Measurements from ENCODE around the gene LRG1. TPM values are rescaled to one million over a fixed set of nuclear protein-coding genes. Genes with fewer than 3 reads are reported as not detected.

The LRG1 gene
- total and polyA plus RNA-seq, 9 of the 15 experiments (the other 6 are each of a cell fraction or from before 2014, with no cell fraction given), result 1.5 to 11.9 (median 8.7) TPM

DNA sequence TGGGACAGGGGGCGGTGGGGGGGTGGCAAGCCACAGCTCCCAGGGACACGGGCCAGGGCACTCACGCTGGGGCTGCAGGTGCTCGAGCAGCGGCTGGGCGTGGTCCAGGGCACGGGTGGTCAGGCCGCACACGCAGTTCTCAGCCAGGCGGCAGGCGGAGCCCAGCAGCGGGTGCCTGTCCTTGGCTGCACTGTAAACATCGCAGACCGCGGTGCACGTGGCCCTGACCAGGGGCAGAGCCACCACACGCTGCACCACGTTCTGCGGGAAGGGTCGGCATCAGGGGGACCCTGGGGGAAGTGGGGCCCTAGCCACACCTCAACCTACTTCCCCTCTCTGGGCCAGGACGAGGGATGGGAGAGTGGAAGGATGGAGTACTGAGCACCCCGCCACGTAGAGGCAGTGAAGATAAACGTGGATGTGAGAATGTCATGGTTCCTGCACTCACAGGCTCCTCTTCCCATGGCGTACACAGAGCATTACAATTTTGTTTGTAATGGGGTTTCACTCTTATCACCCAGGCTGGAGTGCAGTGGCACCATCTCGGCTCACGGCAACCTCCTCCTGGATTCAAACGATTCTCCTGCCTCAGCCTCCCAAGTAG is 8.2 kb downstream of the LRG1 start:
- in situ Hi-C loops (cut with MboI), result no loop called here
- 4% methylated on average over 28 of the region's 28 CpGs for WGBS (ENCODE audit: insufficient coverage, low coverage, missing lambda C conversion rate)
- no peak overlapping the region for H3K4me3 ChIP-seq
- no peak overlapping the region for H3K27ac ChIP-seq (ENCODE audit: extremely low read depth, low read depth, low read length)
- ChIA-PET POLR2A (no interaction called here), CTCF (ENCODE audit: low intra/inter-chr PET ratio) (interaction anchor here (0.5 kb wide), 1 partner anchor 332 kb away, joined by 3 read pairs; no protein-coding TSS in a partner anchor)
- no peaks in the 10 kb centered on the region for H3K36me3 ChIP-seq (ENCODE audit: control insufficient read depth, insufficient read depth, low read length)
- ATAC-seq (no peak), DNase-seq (ENCODE audit: extremely low read depth in 1 of 4, low spot score in 3 of 4) (no peak), FAIRE-seq (no peak)
- H3K79me2 ChIP-seq (ENCODE audit: control insufficient read depth, insufficient read depth, low read length), result no peaks in the 10 kb centered on the region
- intact Hi-C loops (cut with micrococcal nuclease), result no loop called here
- no TSS peak for BruUV-seq (replicated peaks)
- H4K20me1 ChIP-seq (replicated peaks; ENCODE audit: control insufficient read depth, insufficient read depth, low read length), result no peaks in the 10 kb centered on the region
- no peak overlapping the region; the same call in 1 of the 2 replicates for H2AFZ ChIP-seq (ENCODE audit: low read depth, low read length)
- H3K4me2 ChIP-seq (ENCODE audit: insufficient read depth, low read length), result peak overlapping the region; percentile 7; the same call in 1 of the 2 replicates
- no peaks in the 10 kb centered on the region for H3K9me3 ChIP-seq (replicated peaks; ENCODE audit: control insufficient read depth, insufficient read depth, low read depth, low read length)
- H3K4me1 ChIP-seq (replicated peaks in 1 of 2; ENCODE audit: control insufficient read depth in 2 of 2, insufficient read depth in 2 of 2, low read length in 2 of 2), result peaks cover 0 to 41% of the 10 kb centered on the region in 2 experiments; a peak in 4 of 5 replicates
- peaks cover 0 to 6% of the 10 kb centered on the region in 2 experiments; a peak in 3 of 5 replicates for H3K27me3 ChIP-seq (ENCODE audit: control insufficient read depth in 2 of 2, insufficient read depth in 2 of 2, low read length in 2 of 2)
- no peaks in the 10 kb centered on the region for H3K9me1 ChIP-seq (ENCODE audit: control insufficient read depth, insufficient read depth, low read length)
- peak overlapping the region in 1 of 2 experiments; percentile 74; a peak in 2 of 4 replicates for H3K9ac ChIP-seq (ENCODE audit: insufficient read depth in 1 of 2, low read depth in 2 of 2, low read length in 2 of 2)
- TF ChIP-seq, protein P1, sequence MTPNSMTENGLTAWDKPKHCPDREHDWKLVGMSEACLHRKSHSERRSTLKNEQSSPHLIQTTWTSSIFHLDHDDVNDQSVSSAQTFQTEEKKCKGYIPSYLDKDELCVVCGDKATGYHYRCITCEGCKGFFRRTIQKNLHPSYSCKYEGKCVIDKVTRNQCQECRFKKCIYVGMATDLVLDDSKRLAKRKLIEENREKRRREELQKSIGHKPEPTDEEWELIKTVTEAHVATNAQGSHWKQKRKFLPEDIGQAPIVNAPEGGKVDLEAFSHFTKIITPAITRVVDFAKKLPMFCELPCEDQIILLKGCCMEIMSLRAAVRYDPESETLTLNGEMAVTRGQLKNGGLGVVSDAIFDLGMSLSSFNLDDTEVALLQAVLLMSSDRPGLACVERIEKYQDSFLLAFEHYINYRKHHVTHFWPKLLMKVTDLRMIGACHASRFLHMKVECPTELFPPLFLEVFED (CRISPR knock-in tag; conservative IDR thresholded peaks at IDR 0.05), result no peak
- TF ChIP-seq POLR2AphosphoS5 (IDR thresholded peaks at IDR 0.05; ENCODE audit: control insufficient read depth, insufficient read depth, low read depth, low read length) (no peak), FOXK2 (conservative IDR thresholded peaks at IDR 0.05 in 1 of 2, IDR thresholded peaks at IDR 0.05 in 1 of 2; ENCODE audit: low read depth in 2 of 2) (peak; percentile 41 to 60; a peak in 2 of 4 replicates), ZBTB7A (IDR thresholded peaks at IDR 0.05; ENCODE audit: borderline replicate concordance, control insufficient read depth, low read depth, low read length) (no peak; the same call in 1 of the 2 replicates), SMARCA5 (IDR thresholded peaks at IDR 0.05) (no peak), IRF2 (CRISPR knock-in tag; IDR thresholded peaks at IDR 0.05) (no peak), FOS (IDR thresholded peaks at IDR 0.05; ENCODE audit: extremely low read depth, insufficient read length) (no peak), BHLHE40 (IDR thresholded peaks at IDR 0.05; ENCODE audit: low read length) (peak; percentile 46; the same call in 1 of the 2 replicates), ATF1 (CRISPR knock-in tag; IDR thresholded peaks at IDR 0.05) (no peak), ATF1 (tag; IDR thresholded peaks at IDR 0.05) (0 out of 2 replicates have a peak, but pooled peaks have one; percentile 9), ZNF165 (CRISPR knock-in tag; IDR thresholded peaks at IDR 0.05; ENCODE audit: borderline replicate concordance) (no peak), L3MBTL2 (IDR thresholded peaks at IDR 0.05) (peak; percentile 76)
- TF ChIP-seq, protein P2, sequence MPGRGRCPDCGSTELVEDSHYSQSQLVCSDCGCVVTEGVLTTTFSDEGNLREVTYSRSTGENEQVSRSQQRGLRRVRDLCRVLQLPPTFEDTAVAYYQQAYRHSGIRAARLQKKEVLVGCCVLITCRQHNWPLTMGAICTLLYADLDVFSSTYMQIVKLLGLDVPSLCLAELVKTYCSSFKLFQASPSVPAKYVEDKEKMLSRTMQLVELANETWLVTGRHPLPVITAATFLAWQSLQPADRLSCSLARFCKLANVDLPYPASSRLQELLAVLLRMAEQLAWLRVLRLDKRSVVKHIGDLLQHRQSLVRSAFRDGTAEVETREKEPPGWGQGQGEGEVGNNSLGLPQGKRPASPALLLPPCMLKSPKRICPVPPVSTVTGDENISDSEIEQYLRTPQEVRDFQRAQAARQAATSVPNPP (IDR thresholded peaks at IDR 0.05; ENCODE audit: borderline replicate concordance, insufficient read depth, insufficient read length), result no peak
- TF ChIP-seq, protein P3, sequence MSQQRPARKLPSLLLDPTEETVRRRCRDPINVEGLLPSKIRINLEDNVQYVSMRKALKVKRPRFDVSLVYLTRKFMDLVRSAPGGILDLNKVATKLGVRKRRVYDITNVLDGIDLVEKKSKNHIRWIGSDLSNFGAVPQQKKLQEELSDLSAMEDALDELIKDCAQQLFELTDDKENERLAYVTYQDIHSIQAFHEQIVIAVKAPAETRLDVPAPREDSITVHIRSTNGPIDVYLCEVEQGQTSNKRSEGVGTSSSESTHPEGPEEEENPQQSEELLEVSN (IDR thresholded peaks at IDR 0.05; ENCODE audit: borderline replicate concordance in 1 of 2, extremely low read depth in 1 of 2, insufficient read depth in 1 of 2, insufficient read length in 1 of 2, low read depth in 1 of 2, low read length in 1 of 2, poor library complexity in 1 of 2, severe bottlenecking in 1 of 2), result peak in 1 of 2 experiments; percentile 9
- TF ChIP-seq, protein P4, sequence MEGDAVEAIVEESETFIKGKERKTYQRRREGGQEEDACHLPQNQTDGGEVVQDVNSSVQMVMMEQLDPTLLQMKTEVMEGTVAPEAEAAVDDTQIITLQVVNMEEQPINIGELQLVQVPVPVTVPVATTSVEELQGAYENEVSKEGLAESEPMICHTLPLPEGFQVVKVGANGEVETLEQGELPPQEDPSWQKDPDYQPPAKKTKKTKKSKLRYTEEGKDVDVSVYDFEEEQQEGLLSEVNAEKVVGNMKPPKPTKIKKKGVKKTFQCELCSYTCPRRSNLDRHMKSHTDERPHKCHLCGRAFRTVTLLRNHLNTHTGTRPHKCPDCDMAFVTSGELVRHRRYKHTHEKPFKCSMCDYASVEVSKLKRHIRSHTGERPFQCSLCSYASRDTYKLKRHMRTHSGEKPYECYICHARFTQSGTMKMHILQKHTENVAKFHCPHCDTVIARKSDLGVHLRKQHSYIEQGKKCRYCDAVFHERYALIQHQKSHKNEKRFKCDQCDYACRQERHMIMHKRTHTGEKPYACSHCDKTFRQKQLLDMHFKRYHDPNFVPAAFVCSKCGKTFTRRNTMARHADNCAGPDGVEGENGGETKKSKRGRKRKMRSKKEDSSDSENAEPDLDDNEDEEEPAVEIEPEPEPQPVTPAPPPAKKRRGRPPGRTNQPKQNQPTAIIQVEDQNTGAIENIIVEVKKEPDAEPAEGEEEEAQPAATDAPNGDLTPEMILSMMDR (IDR thresholded peaks at IDR 0.05 in 2 of 3, conservative IDR thresholded peaks at IDR 0.05 in 1 of 3; ENCODE audit: insufficient read depth in 2 of 3, low read depth in 1 of 3, low read length in 3 of 3), result 0 out of 6 replicates have a peak, but pooled peaks of 1 of the 3 experiments have one; percentile 7
